ENCODE data around the gene SCN8A. TPM values are rescaled to one million over a fixed set of nuclear protein-coding genes. Genes with fewer than 3 reads are reported as not detected.

SCN8A gene
- polyA plus RNA-seq, 2 of the 4 experiments (the other 2 are of a cell fraction): 1.8 to 4.8 TPM

DNA sequence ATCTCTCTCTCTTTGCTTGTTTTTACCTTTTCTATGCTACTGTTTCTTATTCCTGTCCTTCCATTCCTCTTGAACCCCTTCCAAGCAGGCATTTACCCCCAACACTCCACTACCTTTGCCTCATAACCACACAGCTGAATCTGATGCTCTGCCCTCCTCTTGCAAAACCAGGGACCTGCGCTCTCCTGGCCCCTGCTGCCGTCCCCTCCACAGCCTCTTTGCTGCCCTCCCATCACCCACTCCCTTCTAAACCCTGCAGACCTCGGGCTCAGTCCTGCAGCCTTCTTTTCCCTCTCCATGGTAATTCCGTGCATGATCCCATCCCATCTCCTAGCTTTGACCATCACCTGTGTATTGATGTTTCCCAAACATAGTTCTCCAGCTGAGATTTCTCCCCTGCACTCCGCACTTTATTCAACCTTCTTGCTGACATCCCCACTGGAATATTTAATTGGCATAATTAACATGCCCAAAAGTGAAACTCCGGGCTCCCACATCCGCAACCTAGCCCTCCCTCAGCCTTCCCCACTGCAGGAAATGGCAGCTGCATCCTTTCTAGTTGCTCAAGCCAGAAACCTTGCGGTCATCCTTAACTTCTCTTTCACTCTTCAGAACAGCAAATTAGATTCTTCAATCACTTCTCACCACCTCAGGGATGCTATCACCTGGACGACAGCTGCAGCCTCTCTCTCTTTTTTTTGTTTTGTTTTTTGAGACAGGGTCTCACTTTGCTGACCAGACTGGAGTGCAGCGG lies 241.5 kb downstream of the SCN8A start:
- WGBS (ENCODE audit: missing lambda C conversion rate): 38% methylated on average over 10 of the region's 10 CpGs
- no peak; a peak in 1 of 6 replicates for ATAC-seq
- CTCF ChIA-PET: interaction anchor here (0.6 to 3.6 kb wide), 6 partner anchors 9 to 411 kb away, joined by 3 to 17 read pairs (median 10); a partner anchor contains a TSS
- POLR2A ChIA-PET: interaction anchor here (2.4 kb wide), 1 partner anchor 12 kb away, joined by 7 read pairs; no protein-coding TSS in a partner anchor
- Histone ChIP-seq H3K4me3 (no peak overlapping the region), H3K9me3 (no peaks in the 10 kb centered on the region), H3K4me2 (no peak overlapping the region), H3K4me1 (peaks cover 6% of the 10 kb centered on the region; the same call in 2 of the 3 replicates), H3K27ac (no peak overlapping the region)
- FAIRE-seq: no peak
- TF ChIP-seq RAD21 (conservative IDR thresholded peaks at IDR 0.05 in 1 of 2, IDR thresholded peaks at IDR 0.05 in 1 of 2): no peak
- no peak for TF ChIP-seq CEBPB (IDR thresholded peaks at IDR 0.05)
- no peak for TF ChIP-seq CHD2 (IDR thresholded peaks at IDR 0.05; ENCODE audit: low read length, partially characterized antibody)
- TF ChIP-seq, protein P1, sequence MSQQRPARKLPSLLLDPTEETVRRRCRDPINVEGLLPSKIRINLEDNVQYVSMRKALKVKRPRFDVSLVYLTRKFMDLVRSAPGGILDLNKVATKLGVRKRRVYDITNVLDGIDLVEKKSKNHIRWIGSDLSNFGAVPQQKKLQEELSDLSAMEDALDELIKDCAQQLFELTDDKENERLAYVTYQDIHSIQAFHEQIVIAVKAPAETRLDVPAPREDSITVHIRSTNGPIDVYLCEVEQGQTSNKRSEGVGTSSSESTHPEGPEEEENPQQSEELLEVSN (IDR thresholded peaks at IDR 0.05; ENCODE audit: borderline replicate concordance, low read depth): no peak
- TF ChIP-seq RNF2 (IDR thresholded peaks at IDR 0.05; ENCODE audit: borderline replicate concordance, low read depth): no peak
- no peak for TF ChIP-seq SMC3 (IDR thresholded peaks at IDR 0.05)
- TF ChIP-seq EHF (CRISPR knock-in tag; IDR thresholded peaks at IDR 0.05): no peak
- TF ChIP-seq, protein P2, sequence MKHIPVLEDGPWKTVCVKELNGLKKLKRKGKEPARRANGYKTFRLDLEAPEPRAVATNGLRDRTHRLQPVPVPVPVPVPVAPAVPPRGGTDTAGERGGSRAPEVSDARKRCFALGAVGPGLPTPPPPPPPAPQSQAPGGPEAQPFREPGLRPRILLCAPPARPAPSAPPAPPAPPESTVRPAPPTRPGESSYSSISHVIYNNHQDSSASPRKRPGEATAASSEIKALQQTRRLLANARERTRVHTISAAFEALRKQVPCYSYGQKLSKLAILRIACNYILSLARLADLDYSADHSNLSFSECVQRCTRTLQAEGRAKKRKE (CRISPR knock-in tag; IDR thresholded peaks at IDR 0.05; ENCODE audit: low read depth): no peak
- TF ChIP-seq GATA3 (IDR thresholded peaks at IDR 0.05; ENCODE audit: borderline replicate concordance): no peak
- TF ChIP-seq POLR2A (IDR thresholded peaks at IDR 0.05; ENCODE audit: low read length): no peak
- no peak for TF ChIP-seq HEYL (CRISPR knock-in tag; IDR thresholded peaks at IDR 0.05)
- no peak for TF ChIP-seq ESRRA (IDR thresholded peaks at IDR 0.05; ENCODE audit: borderline replicate concordance, low read length)
- TF ChIP-seq FOSL2 (IDR thresholded peaks at IDR 0.05): no peak
- TF ChIP-seq FOSL2 (CRISPR knock-in tag; IDR thresholded peaks at IDR 0.05): no peak
- no peak for TF ChIP-seq JUNB (IDR thresholded peaks at IDR 0.05)
- TF ChIP-seq, protein P3, sequence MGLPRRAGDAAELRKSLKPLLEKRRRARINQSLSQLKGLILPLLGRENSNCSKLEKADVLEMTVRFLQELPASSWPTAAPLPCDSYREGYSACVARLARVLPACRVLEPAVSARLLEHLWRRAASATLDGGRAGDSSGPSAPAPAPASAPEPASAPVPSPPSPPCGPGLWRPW (IDR thresholded peaks at IDR 0.05): no peak
- no peak for TF ChIP-seq MAZ (IDR thresholded peaks at IDR 0.05; ENCODE audit: borderline replicate concordance, low read depth, low read length)
- no peak for TF ChIP-seq CBX2 (IDR thresholded peaks at IDR 0.05; ENCODE audit: borderline replicate concordance, low read depth)
- TF ChIP-seq NPAS2 (CRISPR knock-in tag; IDR thresholded peaks at IDR 0.05; ENCODE audit: borderline replicate concordance): no peak
- TF ChIP-seq TP53 (CRISPR knock-in tag; IDR thresholded peaks at IDR 0.05): no peak
- DNase-seq (ENCODE audit: low read depth in 1 of 2, low spot score in 1 of 2): no peak

DNA sequence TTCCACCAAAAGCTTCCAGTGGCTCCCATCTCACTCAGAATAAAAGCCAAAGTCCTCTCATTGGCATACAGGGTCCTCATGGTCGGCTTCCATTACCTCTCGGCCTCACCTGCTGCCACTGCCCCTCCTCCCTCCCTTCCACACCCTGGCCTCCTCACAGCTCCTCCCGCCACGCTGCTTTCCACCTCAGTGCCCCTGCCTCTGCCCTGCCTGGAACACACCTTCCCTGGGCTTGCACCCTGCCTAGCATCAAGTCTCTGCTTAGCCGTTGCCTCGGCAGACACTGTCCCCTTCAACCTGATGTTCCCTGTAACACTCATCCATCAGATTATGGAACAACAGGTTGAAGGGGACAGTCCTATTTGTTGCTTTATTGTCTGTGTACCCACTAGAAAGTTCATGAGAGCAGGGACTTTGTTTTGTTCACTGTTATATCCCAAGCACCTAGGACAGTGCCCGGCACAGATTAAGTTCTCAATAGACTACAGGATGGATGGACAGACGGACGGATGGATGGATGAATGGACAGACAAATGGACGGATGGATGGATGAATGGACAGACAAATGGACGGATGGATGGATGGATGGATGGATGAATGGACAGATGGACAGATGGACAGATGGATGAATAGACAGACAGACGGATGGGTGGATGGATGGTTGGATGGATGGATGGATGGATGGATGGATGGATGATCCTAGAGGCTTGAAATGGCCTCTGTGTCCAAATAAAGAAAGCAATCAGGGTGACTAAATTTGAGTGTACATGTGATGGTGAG lies 242.6 kb downstream of the SCN8A start:
- Histone ChIP-seq H3K4me1 (no peaks in the 10 kb centered on the region), H3K4me3 (no peak overlapping the region), H3K27ac (no peak overlapping the region), H3K4me2 (no peak overlapping the region), H3K9me3 (no peaks in the 10 kb centered on the region)
- DNase-seq (ENCODE audit: low read depth in 1 of 2, low spot score in 1 of 2): no peak
- WGBS (ENCODE audit: missing lambda C conversion rate): 35% methylated on average over 12 of the region's 12 CpGs
- TF ChIP-seq ZFP36 (IDR thresholded peaks at IDR 0.05; ENCODE audit: borderline replicate concordance, partially characterized antibody): no peak
- TF ChIP-seq MAZ (IDR thresholded peaks at IDR 0.05; ENCODE audit: borderline replicate concordance, low read depth, low read length): no peak
- TF ChIP-seq CBX8 (IDR thresholded peaks at IDR 0.05): no peak
- TF ChIP-seq MYC (IDR thresholded peaks at IDR 0.05; ENCODE audit: borderline replicate concordance, low read length): no peak
- TF ChIP-seq FOXS1 (CRISPR knock-in tag; IDR thresholded peaks at IDR 0.05): no peak
- TF ChIP-seq, protein P1 (IDR thresholded peaks at IDR 0.05; ENCODE audit: borderline replicate concordance, low read depth): no peak
- no peak for TF ChIP-seq POLR2A (IDR thresholded peaks at IDR 0.05; ENCODE audit: low read length)
- TF ChIP-seq GATA3 (IDR thresholded peaks at IDR 0.05; ENCODE audit: borderline replicate concordance): no peak
- TF ChIP-seq ZNF302 (CRISPR knock-in tag; IDR thresholded peaks at IDR 0.05): no peak
- no peak for TF ChIP-seq FOSB (CRISPR knock-in tag; IDR thresholded peaks at IDR 0.05)
- TF ChIP-seq NR3C1 (IDR thresholded peaks at IDR 0.05): no peak
- TF ChIP-seq, protein P4, sequence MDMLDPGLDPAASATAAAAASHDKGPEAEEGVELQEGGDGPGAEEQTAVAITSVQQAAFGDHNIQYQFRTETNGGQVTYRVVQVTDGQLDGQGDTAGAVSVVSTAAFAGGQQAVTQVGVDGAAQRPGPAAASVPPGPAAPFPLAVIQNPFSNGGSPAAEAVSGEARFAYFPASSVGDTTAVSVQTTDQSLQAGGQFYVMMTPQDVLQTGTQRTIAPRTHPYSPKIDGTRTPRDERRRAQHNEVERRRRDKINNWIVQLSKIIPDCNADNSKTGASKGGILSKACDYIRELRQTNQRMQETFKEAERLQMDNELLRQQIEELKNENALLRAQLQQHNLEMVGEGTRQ (IDR thresholded peaks at IDR 0.05): no peak
- TF ChIP-seq ZSCAN20 (CRISPR knock-in tag; IDR thresholded peaks at IDR 0.05): no peak
- TF ChIP-seq KDM1A (IDR thresholded peaks at IDR 0.05; ENCODE audit: low read depth): no peak
- no peak for TF ChIP-seq JUN (IDR thresholded peaks at IDR 0.05)
- no peak for TF ChIP-seq CBX2 (IDR thresholded peaks at IDR 0.05; ENCODE audit: borderline replicate concordance, low read depth)
- ChIA-PET POLR2A (no interaction called here), CTCF (interaction anchor here (1.0 to 3.6 kb wide), 3 partner anchors 10 to 42 kb away, joined by 8 to 17 read pairs (median 16); no protein-coding TSS in a partner anchor)
- FAIRE-seq: no peak
- ATAC-seq: no peak

All from A549 (cell line).